GM21390 (cell line): ENCODE results near the gene KAZN.

Experiments used
- ATAC-seq: cut with Tn5 transposase; IDR thresholded peaks from one replicate; pipeline ENCODE4 v1.9.1; 2021; ENCODE audit not compliant: unreplicated experiment

Gene KAZN

DNA sequence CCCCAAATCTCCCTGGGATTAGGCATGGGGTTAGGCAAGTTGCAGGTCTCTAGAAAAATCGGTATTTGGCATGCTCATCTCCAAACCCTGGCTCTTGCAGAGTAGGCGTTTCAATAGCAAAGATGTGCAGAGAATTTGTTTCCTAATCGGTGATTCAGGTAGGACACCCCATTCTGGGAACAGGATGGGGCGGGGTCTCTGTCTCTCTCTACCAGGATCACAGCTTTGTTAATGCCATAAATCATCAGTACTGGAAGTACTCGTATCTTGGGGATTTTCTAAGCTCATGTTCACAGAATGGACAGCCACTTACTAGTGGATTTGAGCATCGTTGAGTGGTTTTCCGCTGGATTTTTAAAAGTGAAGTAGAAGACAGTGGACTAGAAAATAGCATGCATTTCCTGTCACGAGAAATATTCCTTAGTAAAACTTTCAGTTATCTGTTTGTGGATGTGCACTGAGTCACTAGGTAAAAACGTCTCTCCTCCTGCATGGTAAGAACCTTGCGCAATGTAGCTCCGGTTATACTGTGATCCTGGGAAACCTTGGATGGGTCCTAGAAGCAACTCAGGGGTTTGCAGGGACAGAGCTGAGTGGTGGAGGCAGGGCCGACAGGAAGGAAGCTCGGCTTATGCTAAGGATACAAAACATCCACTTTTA, 560.2 kb downstream of the KAZN start:
- ATAC-seq = no peak

DNA sequence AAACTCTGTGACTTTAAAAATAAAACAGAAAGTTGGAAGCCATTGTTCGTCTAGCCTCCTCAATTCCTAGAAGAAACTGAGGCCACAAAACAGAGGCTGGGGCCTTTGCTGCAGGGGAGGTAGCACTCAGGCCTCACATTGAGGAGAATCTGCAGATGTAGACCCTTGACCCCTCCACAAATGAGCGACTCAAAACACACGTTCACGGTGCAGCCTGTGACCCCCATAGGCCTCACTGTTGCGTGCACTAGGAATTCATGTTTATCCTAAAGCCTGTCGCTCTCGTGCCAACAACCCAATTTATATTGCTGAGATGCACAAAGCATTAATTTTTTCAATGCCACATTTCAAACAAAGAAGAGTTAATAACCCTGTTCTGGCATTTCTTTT, 560.7 kb downstream of the KAZN start:
- no peak for ATAC-seq

DNA sequence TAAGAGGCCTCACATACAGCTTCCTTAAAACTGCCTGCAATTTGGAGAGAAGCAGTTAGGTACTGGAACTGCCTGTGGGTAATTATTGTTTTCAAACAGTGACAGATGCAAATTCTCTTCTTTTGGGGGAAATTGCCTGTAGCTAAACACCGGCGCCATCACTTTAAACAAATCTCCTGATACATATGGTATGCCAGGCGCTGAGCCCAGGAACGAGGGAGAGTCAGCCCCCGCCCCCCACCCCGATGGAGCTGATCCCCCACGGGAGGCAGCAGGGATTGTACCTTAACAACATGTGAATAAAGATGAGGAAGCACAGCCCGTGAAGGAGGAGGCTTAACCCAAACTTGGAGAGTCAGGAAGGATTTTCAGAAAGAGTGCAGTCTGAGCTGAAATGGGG, 562.1 kb downstream of the KAZN start:
- no peak for ATAC-seq

DNA sequence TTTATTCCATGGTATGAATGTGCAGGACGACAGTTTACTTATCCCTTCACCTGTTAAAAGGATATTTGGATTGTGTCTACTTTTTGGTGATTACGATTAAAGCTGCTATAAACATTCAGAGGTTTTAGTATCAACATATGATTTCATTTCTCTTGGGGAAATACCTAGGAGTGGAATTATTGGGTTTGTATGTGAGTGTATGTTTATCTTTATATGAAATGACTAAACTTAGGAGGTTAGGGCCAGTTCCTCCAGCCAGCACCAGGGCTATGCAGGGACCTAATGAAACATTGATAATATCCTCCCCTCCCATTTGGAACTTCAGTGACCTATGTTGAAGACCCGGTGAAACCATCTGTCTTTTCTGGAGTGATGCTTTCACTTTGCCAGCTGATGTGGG, 568.9 kb downstream of the KAZN start:
- no peak for ATAC-seq
